GM19468 (cell line): ENCODE measurements around the gene WASHC2A.
A peak's percentile ranks its signal among the peaks of the same experiment; 100 is the strongest.
"Not testable (repeated sequence)": the region's sequence is repeated elsewhere in the genome, so short reads cannot be mapped to it uniquely, and the experiment has no call there.

Source experiments
- ATAC-seq: cut with Tn5 transposase; IDR thresholded peaks from one replicate; pipeline ENCODE4 v1.9.1; 2021; ENCODE audit warnings: mild to moderate bottlenecking, moderate library complexity, moderate number of reproducible peaks; ENCODE audit not compliant: unreplicated experiment; ENCODE audit errors: extremely low read depth

The WASHC2A gene

DNA sequence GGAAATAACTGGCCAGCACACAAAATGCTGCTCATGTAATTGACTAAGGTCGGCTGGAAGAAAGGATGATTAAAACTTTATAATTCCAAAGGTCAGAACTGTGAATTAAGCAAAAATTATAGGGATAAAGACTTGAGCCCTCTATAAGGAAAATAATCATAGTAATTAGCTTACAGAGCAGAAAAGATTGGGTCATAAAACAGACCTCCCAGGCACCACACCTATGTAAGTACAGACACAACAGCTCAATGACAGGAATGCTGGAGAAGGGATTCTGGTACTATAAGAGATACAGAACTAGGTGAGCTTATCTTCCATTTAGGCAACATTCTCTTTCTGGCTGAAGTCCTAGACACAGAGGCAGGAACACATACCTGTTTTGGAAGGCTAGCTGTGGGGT is 9.0 kb upstream of the WASHC2A start:
- not testable (repeated sequence) for ATAC-seq

DNA sequence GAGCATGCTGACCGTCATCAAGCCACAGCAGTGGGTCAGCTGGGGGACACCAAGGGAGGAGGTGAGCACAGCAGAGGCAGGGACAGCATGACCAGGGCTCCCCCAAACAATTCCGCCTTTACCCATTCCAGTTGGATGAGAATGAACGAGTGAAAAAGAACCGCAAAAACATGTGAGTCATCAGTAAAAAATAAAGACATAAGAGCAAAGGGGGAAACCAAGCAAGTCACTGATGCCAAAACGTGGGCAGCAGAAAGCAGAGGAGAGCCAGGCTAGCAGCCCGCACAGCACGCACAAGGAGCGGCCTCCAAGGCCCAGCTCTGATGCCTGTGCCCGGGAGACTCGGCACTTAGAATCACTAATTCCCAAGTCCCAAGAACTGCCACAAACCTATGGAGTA is 7.8 kb upstream of the WASHC2A start:
- not testable (repeated sequence) for ATAC-seq

GRCh38 chr10:50061548-50061947 is 6.2 kb upstream of the WASHC2A start:
- not testable (repeated sequence) for ATAC-seq

GRCh38 chr10:50063100-50063499 is 4.7 kb upstream of the WASHC2A start:
- no peak for ATAC-seq

GRCh38 chr10:50068352-50068659 is 552 bp downstream of the WASHC2A start:
- not testable (repeated sequence) for ATAC-seq

- not testable (repeated sequence) for ATAC-seq
Observed at GRCh38 chr10:50075139-50075538, 7.4 kb downstream of the WASHC2A start.

GRCh38 chr10:50075544-50075943 is 7.8 kb downstream of the WASHC2A start:
- not testable (repeated sequence) for ATAC-seq

GRCh38 chr10:50091304-50091703 is 23.6 kb downstream of the WASHC2A start:
- ATAC-seq, result not testable (repeated sequence)

DNA sequence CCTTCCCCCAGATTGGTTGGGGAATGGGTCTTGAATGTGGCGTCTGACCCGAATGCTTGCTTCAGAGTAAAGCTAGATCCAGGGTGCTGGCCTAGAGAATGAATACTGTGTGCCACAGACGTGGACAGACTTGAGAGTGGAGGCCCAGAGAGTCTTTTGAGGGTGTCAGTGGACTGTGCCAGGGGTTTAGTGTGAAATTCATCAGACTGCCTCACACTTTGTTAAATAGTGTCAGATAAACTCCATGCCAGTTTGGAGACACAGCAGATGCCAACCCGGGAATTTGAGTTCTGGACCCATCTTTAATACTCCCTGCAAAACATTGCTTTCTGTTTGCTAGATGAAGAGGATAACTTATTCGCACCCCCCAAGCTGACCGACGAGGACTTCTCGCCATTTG is 25.2 kb downstream of the WASHC2A start:
- not testable (repeated sequence) for ATAC-seq

GRCh38 chr10:50094630-50095029 is 26.9 kb downstream of the WASHC2A start:
- ATAC-seq, result not testable (repeated sequence)

DNA sequence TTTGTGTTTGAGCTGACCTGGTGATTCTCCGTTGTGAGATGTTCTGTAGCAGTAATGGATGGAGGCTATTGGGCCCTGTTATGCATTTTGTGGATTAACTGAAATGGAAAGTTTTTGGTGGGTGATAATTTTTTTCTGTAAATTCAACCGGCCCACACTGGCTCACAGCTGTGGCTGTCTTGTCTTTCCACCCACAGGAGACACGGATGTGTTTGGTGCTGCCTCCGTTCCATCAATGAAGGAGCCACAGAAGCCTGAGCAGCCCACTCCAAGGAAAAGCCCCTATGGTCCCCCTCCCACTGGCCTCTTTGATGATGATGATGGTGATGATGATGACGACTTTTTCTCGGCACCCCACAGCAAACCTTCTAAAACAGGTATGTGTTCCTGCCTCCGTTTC is 27.6 kb downstream of the WASHC2A start:
- not testable (repeated sequence) for ATAC-seq

DNA sequence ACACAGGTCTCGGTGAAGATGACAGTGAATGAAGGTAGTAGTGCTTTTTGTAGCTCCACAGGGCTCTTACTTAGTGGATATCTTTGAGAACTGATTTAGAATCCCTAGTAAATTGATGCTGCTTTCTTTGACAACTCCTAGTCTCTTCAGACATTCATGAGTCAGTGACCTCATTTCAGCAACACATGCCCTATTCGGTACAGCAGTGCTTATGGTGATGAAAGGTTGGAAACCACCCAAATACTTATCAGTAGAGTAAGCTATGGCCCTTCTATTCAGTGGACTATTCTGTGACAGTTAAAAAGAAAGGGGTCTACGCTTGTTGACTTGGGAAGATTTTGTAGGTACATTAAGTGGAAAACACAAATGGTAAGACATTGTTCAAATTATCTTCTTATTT is 29.0 kb downstream of the WASHC2A start:
- not testable (repeated sequence) for ATAC-seq

DNA sequence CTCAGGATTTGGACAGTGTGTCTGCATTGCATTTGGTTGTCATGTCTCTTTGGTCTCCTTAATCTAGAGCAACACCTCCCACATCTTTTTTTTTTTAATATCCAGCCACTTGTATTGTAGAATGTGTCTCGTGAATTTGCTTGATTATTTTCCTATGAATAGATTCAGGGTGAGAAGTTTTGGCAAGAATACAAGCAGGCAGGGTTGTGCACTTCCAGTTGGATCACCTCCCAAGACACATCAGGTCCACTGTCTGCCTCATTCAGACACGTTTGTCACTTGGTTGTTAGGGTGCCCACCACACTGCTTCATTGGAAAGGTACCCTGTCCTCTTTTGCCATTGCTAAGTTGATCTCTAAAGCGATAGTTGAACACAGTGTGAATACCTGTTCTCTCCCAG is 30.9 kb downstream of the WASHC2A start:
- ATAC-seq, result not testable (repeated sequence)

DNA sequence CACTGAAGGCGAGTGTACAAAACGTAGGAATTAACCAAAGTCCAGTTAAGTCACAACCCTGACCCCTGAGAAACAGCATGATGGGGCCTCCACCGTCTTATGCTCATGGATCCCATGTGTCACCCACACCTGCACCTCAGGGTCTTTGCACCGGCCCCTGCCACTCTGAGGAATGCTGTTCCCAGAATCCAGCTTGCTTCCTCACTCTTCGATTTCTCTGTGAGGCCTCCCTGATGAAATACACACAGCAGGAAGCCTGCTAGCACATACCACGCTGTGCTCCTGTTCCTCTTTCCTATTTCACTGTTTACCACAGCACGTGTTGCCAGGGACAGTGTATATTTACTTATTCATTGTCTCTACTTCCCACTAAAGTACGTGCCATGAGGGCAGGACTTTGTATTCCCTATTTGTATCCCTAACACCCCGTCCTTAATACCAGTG is 33.4 kb downstream of the WASHC2A start:
- ATAC-seq, result not testable (repeated sequence)

DNA sequence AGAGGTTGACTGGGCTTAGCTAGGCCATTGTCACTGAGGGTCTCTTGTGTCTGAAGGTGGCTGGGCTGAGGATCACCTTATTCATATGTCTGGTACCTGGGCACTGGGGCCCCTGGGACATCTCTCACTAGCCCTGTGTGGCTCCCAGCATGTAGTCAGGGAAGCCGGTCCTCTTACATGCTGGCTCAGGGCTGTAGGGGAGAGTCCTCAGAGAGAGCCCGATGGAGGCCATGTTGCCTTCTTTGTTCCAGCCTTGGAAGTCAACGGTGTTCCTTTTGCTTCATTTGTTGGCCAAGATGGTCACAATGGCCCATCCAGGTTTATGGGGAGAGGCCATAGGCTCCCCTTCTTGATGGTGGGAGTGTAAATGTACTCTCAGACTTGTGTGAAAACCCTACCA is 34.0 kb downstream of the WASHC2A start:
- ATAC-seq, result not testable (repeated sequence)

DNA sequence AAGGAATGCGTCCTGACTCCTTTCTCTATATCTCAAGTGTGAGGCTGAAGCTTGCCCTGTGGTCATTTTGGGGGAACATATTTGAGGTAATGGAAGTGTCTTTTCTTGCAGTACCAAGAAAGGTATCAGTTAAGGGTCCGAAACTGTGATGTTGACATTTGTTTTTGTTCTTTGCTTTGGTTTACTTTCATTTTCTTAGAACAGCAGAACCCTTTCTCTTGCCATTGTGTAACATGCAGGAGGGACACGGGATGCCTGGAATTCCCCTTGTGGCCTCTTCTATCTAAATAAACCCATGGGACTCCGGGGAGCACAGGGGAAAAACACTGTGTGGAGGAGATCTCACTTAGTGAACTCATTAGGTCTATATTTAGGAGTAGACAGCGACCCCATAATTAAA is 34.5 kb downstream of the WASHC2A start:
- peak; percentile 60 for ATAC-seq

GRCh38 chr10:50108999-50109698 is 41.4 kb downstream of the WASHC2A start:
- not testable (repeated sequence) for ATAC-seq

DNA sequence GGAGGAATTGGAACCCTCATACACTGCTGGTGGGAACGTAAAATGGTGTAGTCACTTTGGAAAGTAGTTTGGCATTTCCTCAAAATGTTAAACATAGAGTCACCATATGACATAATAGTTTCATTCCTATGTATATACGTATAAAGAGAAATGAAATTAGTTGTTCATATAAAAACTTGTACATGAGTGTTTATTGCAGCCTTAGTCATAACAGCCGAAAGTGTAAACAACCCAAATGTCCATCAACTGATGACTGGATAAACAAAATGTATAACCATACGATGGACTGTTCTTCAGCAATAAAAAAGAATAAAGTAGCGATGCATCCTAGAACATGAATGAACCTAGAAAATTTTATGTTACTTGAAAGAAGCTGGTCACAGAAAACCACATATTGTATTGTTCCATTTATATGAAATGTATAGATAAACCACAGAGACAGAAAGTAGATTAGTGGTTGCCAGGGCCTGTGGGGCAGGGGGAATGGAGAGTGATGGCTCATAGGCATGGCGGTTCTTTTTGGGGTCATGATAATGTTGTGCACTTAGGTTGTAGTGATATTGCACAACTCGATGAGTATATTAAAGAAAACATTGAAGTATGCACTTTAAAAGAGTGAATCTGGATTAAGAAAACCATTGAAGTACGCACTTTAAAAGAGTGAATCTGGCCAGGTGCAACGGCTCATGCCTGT is 44.8 kb downstream of the WASHC2A start:
- not testable (repeated sequence) for ATAC-seq

GRCh38 chr10:50126765-50127164 is 59.0 kb downstream of the WASHC2A start:
- ATAC-seq, result not testable (repeated sequence)

DNA sequence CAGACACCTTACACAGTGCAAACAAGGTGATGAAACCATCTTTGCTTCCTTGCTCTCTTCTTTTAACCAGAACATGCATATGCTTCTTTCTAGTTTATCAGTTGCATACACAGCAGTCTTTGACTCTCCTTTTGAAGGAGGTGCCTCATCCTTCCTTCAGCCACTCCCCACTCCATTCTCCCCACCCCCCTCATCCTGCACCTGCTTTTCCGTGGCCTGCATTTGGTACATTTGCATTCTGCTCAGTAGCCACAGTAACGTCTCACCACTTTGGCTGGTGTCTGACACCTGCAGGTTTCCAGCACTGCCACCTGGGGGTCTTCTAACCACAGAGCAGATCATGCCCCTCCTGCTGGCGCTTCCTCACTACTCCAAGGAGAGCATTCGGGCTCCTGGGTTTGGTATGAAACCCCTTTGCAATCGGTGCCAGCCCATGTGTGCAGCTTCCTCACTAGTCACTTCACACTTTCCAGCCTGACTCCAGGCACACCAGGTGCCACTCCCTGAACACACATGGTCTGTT is 60.1 kb downstream of the WASHC2A start:
- not testable (repeated sequence) for ATAC-seq

GRCh38 chr10:50131245-50131965 is 63.7 kb downstream of the WASHC2A start:
- ATAC-seq, result not testable (repeated sequence)
